ENCODE results near the gene GDI1. TPM values are rescaled to one million over a fixed set of nuclear protein-coding genes. Genes with fewer than 3 reads are reported as not detected.

Gene GDI1
- total and polyA plus RNA-seq, 9 of the 15 experiments (the other 6 are each of a cell fraction or from before 2014, with no cell fraction given): 0.97 to 82.6 (median 37.5) TPM

GRCh38 chrX:154466036-154466435 is 29.1 kb downstream of the GDI1 start:
- ATAC-seq: no peak
- TF ChIP-seq ZC3H4 (CRISPR knock-in tag; IDR thresholded peaks at IDR 0.05; ENCODE audit: borderline replicate concordance) (no peak), NR2C2 (CRISPR knock-in tag; IDR thresholded peaks at IDR 0.05) (no peak), NR2C2 (tag; IDR thresholded peaks at IDR 0.05) (no peak), MTA2 (IDR thresholded peaks at IDR 0.05; ENCODE audit: low read depth) (no peak), E2F1 (CRISPR knock-in tag; IDR thresholded peaks at IDR 0.05) (no peak), ZNF639 (CRISPR knock-in tag; conservative IDR thresholded peaks at IDR 0.05 in 1 of 2, IDR thresholded peaks at IDR 0.05 in 1 of 2) (no peak), ZNF695 (CRISPR knock-in tag; IDR thresholded peaks at IDR 0.05) (no peak), CGGBP1 (CRISPR knock-in tag; IDR thresholded peaks at IDR 0.05) (no peak), ZNF41 (CRISPR knock-in tag; conservative IDR thresholded peaks at IDR 0.05) (no peak), SMARCC2 (IDR thresholded peaks at IDR 0.05; ENCODE audit: low read depth) (no peak), NCOA6 (IDR thresholded peaks at IDR 0.05) (no peak)

More at GRCh38 chrX:154466036-154466435, 29.1 kb downstream of the GDI1 start:
- Histone ChIP-seq H3K4me2 (ENCODE audit: insufficient read depth, low read length) (no peak overlapping the region), H3K4me3 (no peak overlapping the region), H3K4me1 (replicated peaks in 1 of 2; ENCODE audit: control insufficient read depth in 2 of 2, insufficient read depth in 2 of 2, low read length in 2 of 2) (peaks cover 0 to 18% of the 10 kb centered on the region in 2 experiments; a peak in 1 of 5 replicates), H4K20me1 (replicated peaks; ENCODE audit: control insufficient read depth, insufficient read depth, low read length) (no peaks in the 10 kb centered on the region), H3K9me3 (replicated peaks; ENCODE audit: control insufficient read depth, insufficient read depth, low read depth, low read length) (no peaks in the 10 kb centered on the region), H3K9ac (ENCODE audit: insufficient read depth in 1 of 2, low read depth in 2 of 2, low read length in 2 of 2) (no peak overlapping the region), H3K36me3 (ENCODE audit: control insufficient read depth, insufficient read depth, low read length) (peaks cover 88% of the 10 kb centered on the region; the same call in 2 of the 3 replicates), H3K27ac (ENCODE audit: extremely low read depth, low read depth, low read length) (no peak overlapping the region), H3K79me2 (ENCODE audit: control insufficient read depth, insufficient read depth, low read length) (peaks cover 1% of the 10 kb centered on the region; the same call in 1 of the 3 replicates), H2AFZ (ENCODE audit: low read depth, low read length) (no peak overlapping the region), H3K9me1 (ENCODE audit: control insufficient read depth, insufficient read depth, low read length) (no peaks in the 10 kb centered on the region), H3K27me3 (ENCODE audit: control insufficient read depth in 2 of 2, insufficient read depth in 2 of 2, low read length in 2 of 2) (no peaks in the 10 kb centered on the region)
- POLR2A ChIA-PET: interaction anchor here (0.9 to 1.6 kb wide), 2 partner anchors 11 kb away, joined by 4 to 5 read pairs; no protein-coding TSS in a partner anchor
- intact Hi-C loops (cut with micrococcal nuclease) (no loop called here), in situ Hi-C loops (cut with MboI) (no loop called here)
- FAIRE-seq (no peak), DNase-seq (ENCODE audit: extremely low read depth in 1 of 4, low spot score in 3 of 4) (no peak)
- no TSS peak for BruUV-seq (replicated peaks)
- CTCF ChIA-PET (ENCODE audit: low intra/inter-chr PET ratio): no interaction called here
- WGBS (ENCODE audit: insufficient coverage, low coverage, missing lambda C conversion rate): 91% methylated on average over 16 of the region's 32 CpGs
